Esophagus squamous epithelium (tissue), 5 donors: ENCODE results near the gene STAG3. TPM values are rescaled to one million over a fixed set of nuclear protein-coding genes. Genes with fewer than 3 reads are reported as not detected.
A peak's percentile ranks its signal among the peaks of the same experiment; 100 is the strongest.

ENCODE experiments used
- DNase-seq: peaks from one replicate; lab custom pipeline; 2025; lab: John Stamatoyannopoulos, UW
- H3K27ac ChIP-seq, 4 donors: fragments of 200-600 bp; sonication (generic); one replicate each; pipeline ENCODE4 v1.5.1; 2016 to 2019; ENCODE audit warnings: mild to moderate bottlenecking in 1 of 4
- H3K27me3 ChIP-seq, 4 donors: fragments of 200-600 bp; sonication (generic); 1 replicate in 3 of 4; 2 replicates in 1 of 4; pipeline versions ENCODE4 v1.5.1 to v1.6.0; 2017 to 2021; ENCODE audit warnings: antibody characterized with exemption in 1 of 4
- H3K36me3 ChIP-seq, 3 donors: fragments of 200-600 bp; sonication (generic); one replicate each; pipeline ENCODE4 v1.5.1; 2016 to 2019
- H3K4me1 ChIP-seq, 3 donors: fragments of 200-600 bp; sonication (generic); one replicate each; pipeline ENCODE4 v1.5.1; 2017 to 2019
- H3K4me3 ChIP-seq, 4 donors: fragments of 200-600 bp; sonication (generic); 1 replicate in 3 of 4; 2 replicates in 1 of 4; pipeline ENCODE4 v1.5.1; 2016 to 2019; ENCODE audit warnings: mild to moderate bottlenecking in 2 of 4, moderate library complexity in 1 of 4
- H3K9me3 ChIP-seq, 3 donors: fragments of 200-600 bp; sonication (generic); one replicate each; pipeline ENCODE4 v1.5.1; 2016 to 2019
- POLR2A ChIP-seq, 4 donors: fragments of 450-650 bp; IDR thresholded peaks; one replicate each; pipeline ENCODE4 v1.6.1; 2017; ENCODE audit warnings: antibody characterized with exemption in 4 of 4, mild to moderate bottlenecking in 4 of 4, moderate library complexity in 3 of 4
- WGBS, 2 donors: methylation state at CpG; one replicate each; pipeline ENCODE4 v1.1.5; 2018; 5-methylcytosine and 5-hydroxymethylcytosine counted together
- intact Hi-C: fragments of 100-400 bp; cut with DNase I; formaldehyde crosslinking; loops from one replicate; pipeline ENCODE4 v1.15.0; 2022
- total RNA-seq, 4 donors: library from RNA; depleted of rRNA; stranded (reverse); fragments of >200 nt; gene quantifications; one replicate each; pipeline ENCODE4 v1.1.0, GENCODE V29; 2016
- TF ChIP-seq, protein P1 (sequence below), 6 experiments: fragments of 450-650 bp in 4 of 6; fragments of 200-600 bp in 2 of 6; sonication (generic) in 2 of 6; IDR thresholded peaks; one replicate each; pipeline ENCODE4 v1.5.1; 2016 to 2019; ENCODE audit warnings: antibody characterized with exemption in 6 of 6, mild to moderate bottlenecking in 4 of 6, moderate library complexity in 4 of 6
- donor health status: DM: yes; HTN: yes; CAD: no.

STAG3 gene
- total RNA-seq, 4 donors from 2014 or later, result 0.40 to 0.95 TPM; not detected in 2

DNA sequence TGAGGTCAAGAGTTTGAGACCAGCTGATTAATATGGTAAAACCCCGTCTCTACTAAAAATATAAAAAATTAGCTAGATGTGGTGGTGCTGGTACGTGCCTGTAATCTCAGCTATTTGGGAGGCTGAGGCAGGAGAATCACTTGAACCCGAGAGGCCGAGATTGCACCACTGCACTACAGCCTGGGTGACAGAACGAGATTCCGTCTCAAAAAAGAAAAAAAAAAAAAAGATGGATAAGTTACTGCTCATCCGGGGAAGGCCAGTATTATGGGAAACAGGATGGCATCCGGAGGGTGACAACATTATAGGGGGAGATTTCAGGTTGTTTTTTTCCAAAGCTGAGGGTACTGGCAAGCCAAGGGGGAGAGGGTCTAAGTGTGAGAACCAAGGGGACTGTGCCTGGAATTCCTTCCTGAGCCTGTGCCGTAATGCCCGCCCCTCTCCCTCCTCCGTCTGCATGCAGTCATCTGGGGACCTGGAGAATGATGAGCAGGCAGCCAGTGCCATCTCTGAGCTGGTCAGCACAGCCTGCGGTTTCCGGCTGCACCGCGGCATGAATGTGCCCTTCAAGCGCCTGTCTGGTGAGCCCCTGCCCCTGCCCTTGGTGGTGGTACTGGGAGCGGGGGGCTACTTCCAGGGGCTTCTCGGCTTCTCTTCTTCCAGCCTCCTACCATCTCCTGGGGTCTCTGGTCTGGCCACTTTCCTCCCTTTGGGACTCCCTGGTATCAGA is 24.6 kb upstream of the STAG3 start:
- Histone ChIP-seq H3K4me1 (peaks cover 18 to 86% (median 39%) of the 10 kb centered on the region in 3 donors), H3K27ac (peak overlapping the region in 2 of 4 donors; percentile 5 to 9), H3K9me3 (no peaks in the 10 kb centered on the region), H3K27me3 (no peaks in the 10 kb centered on the region), H3K36me3 (peaks cover 14 to 61% (median 22%) of the 10 kb centered on the region in 3 donors), H3K4me3 (no peak overlapping the region)
- TF ChIP-seq POLR2A (IDR thresholded peaks at IDR 0.05), result no peak
- TF ChIP-seq, protein P1, sequence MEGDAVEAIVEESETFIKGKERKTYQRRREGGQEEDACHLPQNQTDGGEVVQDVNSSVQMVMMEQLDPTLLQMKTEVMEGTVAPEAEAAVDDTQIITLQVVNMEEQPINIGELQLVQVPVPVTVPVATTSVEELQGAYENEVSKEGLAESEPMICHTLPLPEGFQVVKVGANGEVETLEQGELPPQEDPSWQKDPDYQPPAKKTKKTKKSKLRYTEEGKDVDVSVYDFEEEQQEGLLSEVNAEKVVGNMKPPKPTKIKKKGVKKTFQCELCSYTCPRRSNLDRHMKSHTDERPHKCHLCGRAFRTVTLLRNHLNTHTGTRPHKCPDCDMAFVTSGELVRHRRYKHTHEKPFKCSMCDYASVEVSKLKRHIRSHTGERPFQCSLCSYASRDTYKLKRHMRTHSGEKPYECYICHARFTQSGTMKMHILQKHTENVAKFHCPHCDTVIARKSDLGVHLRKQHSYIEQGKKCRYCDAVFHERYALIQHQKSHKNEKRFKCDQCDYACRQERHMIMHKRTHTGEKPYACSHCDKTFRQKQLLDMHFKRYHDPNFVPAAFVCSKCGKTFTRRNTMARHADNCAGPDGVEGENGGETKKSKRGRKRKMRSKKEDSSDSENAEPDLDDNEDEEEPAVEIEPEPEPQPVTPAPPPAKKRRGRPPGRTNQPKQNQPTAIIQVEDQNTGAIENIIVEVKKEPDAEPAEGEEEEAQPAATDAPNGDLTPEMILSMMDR (IDR thresholded peaks at IDR 0.05), result no peak
- intact Hi-C loops, result no loop called here
- DNase-seq, result no peak
- WGBS, 2 donors, result 81 to 85% methylated on average over 10 to 12 of the region's 18 CpGs

DNA sequence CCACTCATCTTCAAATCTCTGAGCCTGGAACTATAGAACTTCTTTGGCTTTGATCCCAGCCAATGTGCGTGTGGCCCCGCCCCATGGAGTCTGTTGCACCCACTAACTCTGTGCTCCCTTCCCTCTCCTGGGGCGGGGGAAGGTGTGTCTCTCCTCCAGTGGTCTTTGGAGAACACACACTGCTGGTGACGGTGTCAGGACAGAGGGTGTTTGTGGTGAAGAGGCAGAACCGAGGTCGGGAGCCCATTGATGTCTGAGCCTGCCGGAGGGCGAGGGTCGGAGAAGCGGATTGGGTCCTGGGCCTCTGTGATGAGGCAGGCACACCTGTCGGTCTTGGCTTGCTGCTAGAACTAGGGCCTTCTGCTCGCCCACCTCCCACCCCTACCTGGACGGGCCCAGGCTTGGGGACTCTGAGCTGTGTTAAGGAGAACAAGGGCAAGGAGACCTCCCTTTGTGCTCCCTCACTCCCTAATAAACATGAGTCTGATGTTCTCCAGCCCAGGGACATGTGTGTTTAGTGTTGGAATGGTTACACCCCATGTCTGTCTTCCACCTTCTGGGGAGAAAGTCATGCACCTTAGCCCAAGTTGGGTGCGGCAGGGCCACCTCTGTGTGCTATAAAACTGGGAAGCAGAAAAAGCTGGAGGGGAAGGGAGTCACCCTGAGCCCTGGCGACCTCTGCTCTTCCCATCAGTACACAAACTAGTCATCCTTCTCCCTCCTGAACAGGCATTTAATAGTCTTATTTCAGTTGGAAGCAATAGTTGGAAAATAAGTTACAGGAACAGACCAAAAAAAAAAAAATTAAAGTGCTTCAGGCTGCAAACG is 23.8 kb upstream of the STAG3 start:
- 46 to 64% methylated on average over 3 to 7 of the region's 16 CpGs for WGBS, 2 donors
- DNase-seq, result no peak

GRCh38 chr7:100154651-100155491 is 22.8 kb upstream of the STAG3 start:
- no peak overlapping the region for H3K4me3 ChIP-seq
- peaks cover 15 to 83% (median 38%) of the 10 kb centered on the region in 3 donors for H3K4me1 ChIP-seq
- WGBS, 2 donors, result 27 to 63% methylated on average over 2 to 5 of the region's 30 CpGs
- no peak for DNase-seq
- intact Hi-C loops, result no loop called here
- H3K27ac ChIP-seq, result peak overlapping the region in 1 of 4 donors; percentile 21
- peaks cover 14 to 61% (median 22%) of the 10 kb centered on the region in 3 donors for H3K36me3 ChIP-seq
- TF ChIP-seq, protein P1 (IDR thresholded peaks at IDR 0.05), result no peak
- no peak for TF ChIP-seq POLR2A (IDR thresholded peaks at IDR 0.05)
- no peaks in the 10 kb centered on the region for H3K9me3 ChIP-seq
- H3K27me3 ChIP-seq, result no peaks in the 10 kb centered on the region

More for the DNA sequence above, 23.8 kb upstream of the STAG3 start:
- no peaks in the 10 kb centered on the region for H3K27me3 ChIP-seq
- H3K9me3 ChIP-seq, result no peaks in the 10 kb centered on the region
- H3K36me3 ChIP-seq, result peaks cover 14 to 61% (median 22%) of the 10 kb centered on the region in 3 donors
- H3K27ac ChIP-seq, result no peak overlapping the region
- no peak for TF ChIP-seq POLR2A (IDR thresholded peaks at IDR 0.05)
- TF ChIP-seq, protein P1 (IDR thresholded peaks at IDR 0.05), result no peak
- H3K4me3 ChIP-seq, result no peak overlapping the region
- peaks cover 15 to 87% (median 39%) of the 10 kb centered on the region in 3 donors for H3K4me1 ChIP-seq
- intact Hi-C loops, result no loop called here

- Histone ChIP-seq H3K36me3 (peaks cover 14 to 61% (median 22%) of the 10 kb centered on the region in 3 donors), H3K27me3 (no peaks in the 10 kb centered on the region), H3K27ac (no peak overlapping the region), H3K4me1 (peaks cover 15 to 74% (median 29%) of the 10 kb centered on the region in 3 donors), H3K4me3 (no peak overlapping the region), H3K9me3 (no peaks in the 10 kb centered on the region)
- WGBS, 2 donors, result 80 to 92% methylated on average over 11 to 15 of the region's 20 CpGs
- intact Hi-C loops, result no loop called here
- DNase-seq, result no peak
- no peak for TF ChIP-seq POLR2A (IDR thresholded peaks at IDR 0.05)
- TF ChIP-seq, protein P1 (IDR thresholded peaks at IDR 0.05), result no peak
These were observed 22.0 kb upstream of the STAG3 start for GRCh38 chr7:100155553-100156317.
